Middle frontal gyrus (tissue), 1 donor: ENCODE data around the gene EHD1.

Experiments used
- DNase-seq: peaks from one replicate; pipeline ENCODE4 v3.0.0-alpha.2; 2015; ENCODE audit warnings: low spot score; ENCODE audit errors: extremely low spot score

The EHD1 gene

DNA sequence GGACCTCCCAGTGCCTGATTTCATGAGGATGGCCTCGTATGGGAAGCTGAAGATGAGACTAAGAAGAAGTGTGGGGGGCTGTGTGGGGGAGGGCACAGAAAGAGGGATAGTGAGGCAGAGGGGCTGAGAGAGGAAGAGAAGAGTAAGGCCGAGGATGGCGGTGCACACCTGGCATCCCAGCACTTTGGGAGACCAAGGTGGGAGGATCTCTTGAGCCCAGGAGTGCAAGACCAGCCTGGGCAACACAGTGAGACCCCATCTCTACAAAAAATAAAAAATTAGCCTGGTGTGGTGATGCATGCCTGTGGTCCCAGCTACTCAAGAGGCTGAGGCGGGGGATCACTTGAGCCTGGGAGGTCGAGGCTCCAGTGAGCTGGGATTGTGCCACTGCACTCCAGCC lies 13.5 kb upstream of the EHD1 start:
- no peak for DNase-seq

DNA sequence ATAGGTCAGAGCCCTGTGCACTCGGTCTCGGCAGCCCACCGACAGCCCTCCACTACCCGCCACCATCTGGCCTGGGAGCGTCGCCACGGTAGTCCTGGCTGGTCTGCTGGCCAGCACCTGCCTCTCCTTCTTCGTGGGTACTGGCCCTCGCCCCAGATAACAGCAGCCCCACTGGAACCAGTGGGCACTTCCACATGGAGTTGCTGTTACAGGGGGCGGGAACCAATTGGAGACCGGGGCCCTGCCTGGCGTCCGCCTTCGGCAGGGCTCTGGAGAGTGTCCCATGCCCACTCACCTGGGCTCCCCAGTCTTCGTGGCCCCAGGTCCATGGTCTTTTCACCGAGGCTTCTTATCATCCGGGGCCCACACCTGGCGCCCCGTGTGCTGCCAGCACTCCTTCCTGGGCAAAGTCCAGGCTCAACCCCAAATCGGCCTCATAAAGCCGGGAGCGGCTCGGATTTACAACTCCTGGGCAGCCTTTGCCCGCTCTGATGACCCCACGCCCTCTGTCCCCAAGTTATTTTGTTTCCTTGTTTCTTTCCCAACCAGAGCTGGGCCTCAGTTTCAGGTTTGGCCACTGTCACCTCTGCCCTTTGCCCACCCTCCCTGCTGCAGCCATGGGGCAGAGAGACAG lies 12.9 kb upstream of the EHD1 start:
- no peak for DNase-seq

DNA sequence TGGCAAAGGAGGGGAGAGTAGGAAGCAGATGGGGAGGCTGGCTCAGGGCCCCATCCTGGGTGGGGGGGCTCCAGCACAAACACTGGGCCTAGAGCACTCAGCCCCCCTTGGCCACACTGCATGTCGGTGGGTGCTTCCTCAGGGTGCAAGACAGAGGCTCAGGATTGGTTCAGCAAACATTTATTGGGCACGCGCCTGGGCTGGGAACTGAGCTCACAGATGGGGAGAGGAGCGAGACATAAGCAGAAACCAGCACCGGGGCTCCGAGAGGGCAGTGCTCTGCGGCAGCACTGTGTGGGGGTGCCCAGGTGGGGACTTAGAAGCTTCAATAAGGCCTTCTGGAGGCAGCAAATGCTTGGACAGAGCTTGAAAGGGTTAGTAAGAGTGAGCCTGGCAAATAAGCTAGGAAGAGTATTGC lies 12.1 kb upstream of the EHD1 start:
- no peak for DNase-seq

DNA sequence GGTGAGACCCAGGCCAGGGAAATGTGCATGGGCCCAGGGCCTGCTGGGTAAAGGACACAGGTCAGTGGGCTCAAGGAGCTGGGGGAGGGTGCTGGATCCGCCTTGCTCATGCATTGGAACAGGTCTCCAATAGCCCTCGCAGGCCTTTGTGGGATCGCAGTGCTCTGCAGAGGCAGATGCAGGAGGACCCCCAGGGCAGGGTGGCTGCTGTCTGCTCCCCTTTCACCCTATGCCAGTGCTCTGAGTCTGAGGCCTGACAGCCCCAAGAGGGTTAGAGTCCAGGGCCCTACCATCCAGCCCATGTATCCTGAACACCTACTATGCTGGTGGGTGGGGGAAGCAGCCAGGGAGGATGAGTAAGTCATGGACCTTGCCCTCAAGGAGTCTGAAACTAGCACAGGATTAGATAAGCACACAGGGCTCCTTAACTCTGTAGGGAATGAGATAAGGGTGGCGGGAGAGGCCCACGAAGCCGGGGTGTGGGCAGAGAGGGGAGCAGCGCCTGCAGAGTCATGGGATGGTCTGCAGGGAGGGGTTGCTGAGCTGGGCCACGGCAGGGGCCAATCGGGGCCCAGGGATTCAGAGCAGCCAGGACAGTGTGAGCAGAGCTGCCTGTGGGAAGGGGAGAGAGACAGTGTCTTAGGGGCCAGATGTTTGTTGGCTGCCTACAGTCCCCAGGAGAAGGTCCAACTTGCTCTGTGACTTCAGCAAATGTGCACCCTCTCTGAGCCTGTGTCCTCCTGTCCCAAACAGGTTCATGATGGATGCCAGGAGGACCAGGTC lies 10.5 kb upstream of the EHD1 start:
- DNase-seq = no peak

DNA sequence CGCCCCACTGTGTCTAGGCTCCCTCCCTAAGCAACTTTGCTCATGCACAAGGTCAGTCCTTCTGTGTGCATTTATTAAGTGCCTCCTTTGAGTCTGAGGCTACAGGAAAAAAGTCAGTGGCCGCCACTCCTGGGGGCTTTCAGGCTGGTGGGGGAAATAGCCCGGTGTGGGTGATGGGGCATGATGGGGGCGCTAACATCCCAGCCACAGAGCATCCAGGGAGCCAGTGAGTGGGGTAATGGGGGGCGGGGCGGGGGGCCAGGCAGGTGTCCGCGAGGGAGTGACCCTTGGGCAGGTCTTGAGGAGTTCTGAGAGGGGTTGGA lies 9.9 kb upstream of the EHD1 start:
- DNase-seq = no peak

DNA sequence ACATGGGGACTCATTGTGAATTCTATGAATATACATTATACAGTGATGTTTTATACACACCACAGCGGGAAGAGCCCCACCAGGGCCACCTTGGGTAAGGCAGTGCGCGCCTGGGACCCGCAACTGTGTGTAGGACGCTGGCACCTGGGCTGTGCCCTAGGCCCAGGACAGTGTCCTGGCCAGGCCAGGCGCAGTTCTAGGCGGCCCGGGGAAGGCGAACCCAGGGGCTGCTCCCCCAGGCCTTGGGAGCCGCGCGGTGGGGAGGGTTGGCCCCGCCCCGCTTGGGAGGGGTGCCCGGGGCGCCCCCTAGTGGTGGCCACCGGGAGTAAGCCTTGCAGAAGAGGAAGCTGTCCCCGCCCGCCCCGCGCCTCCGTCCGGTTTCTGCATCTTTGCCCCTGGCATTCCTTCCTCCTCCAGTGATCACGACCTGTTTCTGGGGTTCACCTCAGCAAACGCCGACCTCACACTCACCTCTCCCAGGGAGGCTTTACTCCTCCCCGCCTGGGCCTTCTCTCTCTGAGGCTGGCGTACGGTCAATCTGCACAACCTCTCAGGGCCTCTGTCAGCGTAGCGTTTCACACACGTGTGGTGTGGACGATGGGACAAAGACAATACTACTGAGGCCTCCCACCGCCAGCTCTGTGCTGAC lies 9.5 kb upstream of the EHD1 start:
- no peak for DNase-seq

DNA sequence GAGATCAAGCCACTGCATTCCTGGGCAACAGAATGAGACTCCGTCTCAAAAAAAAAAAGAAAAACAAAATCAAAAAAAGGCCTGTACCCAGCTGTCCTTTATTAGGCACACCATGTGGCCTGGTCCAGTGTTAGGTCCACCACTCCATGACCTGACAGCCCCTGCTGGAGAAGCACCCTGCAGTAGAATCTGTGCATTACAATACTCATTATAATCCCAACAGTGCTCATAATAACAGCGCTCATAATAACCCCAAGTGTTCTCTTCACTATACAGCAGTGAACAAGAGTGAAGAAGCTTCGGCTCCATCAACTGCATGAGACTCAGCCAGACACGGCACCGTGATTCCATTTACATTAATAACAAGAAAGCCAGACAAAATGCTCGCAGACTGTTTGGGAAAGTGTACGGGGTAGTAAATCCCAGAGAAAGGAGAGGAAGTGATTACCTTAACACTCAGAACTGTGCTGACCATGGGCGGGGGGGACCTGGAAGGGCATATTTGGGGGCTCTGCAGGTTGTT lies 8.9 kb upstream of the EHD1 start:
- DNase-seq = no peak

DNA sequence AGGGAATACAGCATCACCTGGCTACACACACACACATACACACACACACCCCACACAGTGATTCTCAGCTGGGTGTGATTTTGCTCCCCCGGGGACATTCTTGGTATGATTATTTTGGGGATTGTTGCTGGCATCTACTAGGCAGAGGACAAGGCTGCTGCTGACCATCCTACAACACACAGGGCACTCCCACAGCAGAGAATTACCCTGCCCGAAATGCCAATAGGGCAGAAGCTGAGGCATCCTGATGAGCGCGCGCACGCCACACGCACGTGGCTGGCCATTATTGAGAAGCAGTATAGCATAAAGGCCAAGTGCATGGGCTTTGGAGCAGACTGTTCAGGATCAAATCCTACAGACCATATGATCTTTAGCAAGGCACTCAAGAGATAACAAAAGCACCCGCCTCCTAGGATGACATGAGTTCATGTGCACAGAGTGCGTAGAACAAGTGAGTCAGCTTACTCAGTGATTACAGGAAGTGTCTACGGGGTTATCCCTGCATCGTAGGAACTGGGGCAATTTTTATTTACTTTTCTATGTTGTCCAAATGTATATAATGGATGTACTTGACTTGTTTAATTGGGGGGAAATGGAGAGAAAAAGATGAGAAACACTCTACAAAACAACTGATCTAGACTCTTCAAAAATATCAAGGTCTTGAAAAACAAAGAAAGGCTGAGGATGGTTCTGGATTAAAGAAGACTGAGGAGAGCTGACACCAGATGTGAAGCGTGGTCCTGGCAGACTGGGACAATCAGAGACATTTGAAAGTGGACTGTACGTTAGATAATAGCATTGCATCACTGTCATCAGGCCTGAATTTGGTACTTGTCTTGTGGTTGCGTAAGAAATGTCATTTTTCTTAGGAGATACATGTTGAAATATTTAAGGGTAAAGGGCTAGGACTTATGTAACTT lies 7.2 kb upstream of the EHD1 start:
- DNase-seq = no peak

DNA sequence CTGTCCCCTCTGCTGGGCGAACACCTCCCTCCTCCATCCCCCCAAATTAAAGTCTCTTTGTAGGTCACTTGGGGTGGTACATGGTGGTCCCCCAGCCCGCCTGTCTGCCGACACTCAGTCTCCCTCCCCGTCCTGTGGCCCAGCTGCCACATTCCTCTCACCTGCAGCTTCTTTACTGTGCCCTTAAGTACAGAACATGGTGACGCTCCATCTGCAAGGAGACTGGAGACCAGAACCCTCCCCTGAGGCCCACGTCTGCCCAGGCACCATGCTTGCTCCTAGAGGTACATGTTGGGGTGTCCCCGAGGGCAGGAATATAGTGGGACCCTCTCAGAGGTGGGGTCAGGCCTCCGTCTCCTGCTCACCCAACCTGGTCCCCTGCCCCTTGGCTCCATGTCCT lies 5.6 kb upstream of the EHD1 start:
- DNase-seq = no peak

DNA sequence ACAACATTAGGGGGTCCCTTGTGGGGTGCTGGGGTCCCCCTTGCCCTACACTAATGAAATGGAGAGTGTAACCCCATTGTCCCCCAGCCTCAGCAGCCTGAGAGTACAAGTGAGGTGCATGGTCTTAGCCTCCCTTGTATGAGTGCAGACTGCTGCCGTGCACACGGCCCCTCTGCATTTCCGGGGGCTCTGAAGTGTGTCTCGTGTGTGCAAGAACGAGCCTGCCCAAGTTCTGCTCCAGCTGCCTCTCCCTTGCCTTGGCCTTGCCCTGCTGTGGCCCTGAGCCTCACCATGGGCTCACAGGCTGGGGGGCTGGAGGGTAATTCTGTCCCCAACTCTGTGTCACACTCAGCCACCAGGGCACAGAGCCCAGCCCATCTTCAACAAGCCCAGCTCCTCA lies 5.2 kb upstream of the EHD1 start:
- no peak for DNase-seq

DNA sequence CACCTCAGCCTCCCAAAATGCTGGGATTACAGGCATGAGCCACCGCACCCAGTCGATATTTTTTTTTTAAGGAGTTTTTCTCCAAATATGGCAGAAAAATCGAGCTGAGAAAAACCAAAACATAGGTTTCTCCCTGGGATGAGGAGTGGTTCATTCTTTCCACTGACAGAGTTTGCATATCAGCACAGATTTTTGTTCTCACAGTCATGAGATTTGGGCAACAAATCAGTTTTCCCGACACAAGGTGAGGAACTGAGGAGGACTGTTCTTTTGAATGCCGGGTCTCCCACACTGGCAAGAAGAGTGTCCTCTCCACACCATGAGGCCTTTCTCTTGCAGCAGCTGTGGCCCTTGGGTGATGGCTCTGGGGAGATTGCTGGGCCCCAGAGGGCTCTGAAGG lies 3.8 kb upstream of the EHD1 start:
- no peak for DNase-seq

DNA sequence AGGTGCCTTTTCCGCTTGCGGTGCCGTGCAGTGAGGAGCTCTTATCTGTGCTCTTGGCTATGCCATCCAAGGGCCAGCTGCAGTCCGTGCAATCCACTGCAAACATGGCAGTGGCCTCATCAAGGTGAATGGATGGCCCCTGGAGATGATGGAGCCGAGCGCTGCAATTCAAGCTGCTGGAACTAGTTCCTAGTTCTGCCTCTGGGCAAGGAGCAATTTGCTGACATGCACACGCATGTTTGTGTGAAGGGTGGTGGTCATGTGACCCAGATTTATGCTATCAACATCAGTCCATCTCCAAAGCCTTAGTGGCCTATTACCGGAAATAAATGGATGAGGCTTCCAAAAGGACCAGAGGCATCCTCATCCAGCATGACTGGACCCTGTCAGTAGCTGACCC lies 3.1 kb upstream of the EHD1 start:
- no peak for DNase-seq

DNA sequence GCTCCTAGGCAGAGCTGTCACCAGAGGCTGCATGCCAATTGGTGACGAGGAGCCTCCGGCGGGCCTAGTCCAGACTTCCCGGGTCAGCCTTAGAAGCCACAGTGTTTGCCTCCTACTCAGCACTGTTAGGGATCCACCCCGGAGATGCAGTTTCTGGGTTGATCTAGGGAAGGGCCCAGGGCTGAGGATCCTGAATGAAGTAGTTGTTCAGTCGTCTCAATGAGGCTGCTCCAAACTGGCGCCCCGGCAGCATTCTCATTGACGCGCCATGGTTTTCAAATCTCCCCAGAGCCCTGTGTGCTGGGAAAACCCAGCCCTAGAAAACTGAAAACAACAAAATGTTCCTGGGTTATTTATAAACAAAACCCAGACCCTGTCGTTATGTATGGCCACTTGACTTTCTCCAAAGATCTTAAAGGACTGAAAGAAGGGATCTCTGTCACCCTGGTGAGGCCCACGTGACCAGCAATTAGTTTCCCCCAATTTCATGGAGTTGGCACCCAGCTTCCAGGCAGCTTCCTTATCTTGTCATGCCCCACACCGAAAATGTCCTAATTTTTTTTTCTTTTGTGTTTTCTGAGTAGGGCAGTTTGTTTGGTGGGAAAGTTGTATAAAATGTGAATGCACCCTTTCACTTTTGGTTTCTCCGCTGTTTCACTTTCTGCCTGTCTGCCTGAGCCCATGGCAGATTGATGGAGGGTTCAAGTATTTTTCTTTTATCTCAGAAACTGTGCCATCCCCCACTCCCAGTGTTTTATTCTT lies 2.0 kb upstream of the EHD1 start:
- DNase-seq = no peak

DNA sequence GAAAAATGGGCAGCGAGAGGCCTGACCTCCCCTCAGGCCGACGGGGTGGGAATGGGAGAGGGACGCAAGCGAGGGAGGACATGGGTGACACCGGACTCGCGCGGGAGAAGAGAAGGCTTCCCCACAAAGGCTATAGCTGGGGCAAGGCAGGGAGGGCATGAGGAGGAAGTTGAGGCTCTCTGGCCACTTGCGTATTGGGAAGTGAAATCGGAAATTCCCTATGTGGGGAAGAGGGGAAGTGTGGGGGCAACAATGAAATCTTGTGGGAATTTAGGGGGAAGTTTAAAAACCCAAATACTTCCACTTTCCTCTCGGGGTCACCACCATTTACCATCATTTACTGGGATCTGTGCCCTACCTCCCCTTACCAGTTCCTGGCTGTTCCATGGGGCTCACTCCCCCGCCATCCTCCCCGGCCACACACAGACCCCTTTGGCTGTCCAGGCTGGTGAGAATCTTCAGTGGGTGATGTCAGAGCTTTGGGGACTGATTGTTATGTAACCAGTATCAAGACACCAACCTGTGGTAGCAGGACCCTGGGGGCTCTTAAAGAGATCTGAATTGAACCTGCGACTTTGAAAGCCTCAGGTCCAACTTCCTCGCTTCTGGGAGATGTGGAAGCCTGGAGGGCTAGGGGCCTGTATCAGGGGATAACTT lies 951 bp upstream of the EHD1 start:
- DNase-seq = no peak

DNA sequence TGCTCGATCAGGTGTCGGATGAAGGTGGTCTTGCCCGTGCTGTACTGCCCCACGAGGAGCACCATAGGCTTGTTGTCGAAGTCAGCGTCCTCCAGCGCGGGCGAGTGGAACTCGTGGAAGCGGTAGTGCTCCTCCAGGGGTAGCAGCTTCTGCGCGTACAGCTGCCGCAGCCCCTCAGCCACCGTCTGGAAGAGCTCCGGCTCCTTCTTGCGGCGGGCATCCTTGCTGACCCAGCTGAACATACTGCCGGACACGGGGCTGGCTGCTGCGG lies 263 bp downstream of the EHD1 start:
- no peak for DNase-seq

DNA sequence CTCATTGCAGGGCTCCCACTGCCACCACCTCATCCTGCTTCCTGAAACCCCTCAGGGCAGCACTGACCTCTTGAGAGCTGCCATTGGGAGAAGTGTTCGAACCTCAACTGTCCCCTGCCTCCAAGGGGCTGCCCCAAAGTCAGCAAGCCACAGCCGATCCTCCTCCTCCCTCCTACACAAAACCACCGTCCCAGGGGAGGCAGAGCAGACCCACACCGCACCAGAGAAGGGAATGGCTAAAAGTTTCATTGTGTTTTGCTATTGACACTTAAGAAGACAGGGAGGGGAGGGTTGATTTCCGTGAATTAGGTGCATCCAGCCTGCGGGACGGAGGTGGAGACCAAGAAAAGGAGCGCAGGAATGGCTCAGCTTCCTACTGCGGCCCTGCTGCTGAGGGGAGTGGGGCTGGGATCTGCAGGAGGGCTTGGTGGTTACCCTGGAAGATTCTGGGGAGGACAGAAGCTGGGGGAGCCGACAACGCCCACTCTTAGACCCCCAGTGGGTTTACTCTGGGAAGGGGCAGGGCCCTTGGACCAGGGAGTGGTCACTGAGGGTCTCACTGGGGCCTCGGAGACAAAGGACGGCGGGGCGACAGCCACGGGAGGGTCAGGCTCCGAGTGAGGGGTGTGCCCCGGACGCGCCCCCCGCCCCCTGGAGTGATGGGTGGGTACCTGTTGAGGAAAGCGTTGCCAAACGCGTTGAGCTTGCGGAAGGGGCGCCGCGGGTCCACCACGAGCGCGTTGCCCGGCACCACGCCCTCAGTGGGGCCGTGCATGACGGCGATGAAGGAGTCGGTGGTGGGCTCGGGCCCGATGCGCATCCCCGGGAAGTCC lies 815 bp downstream of the EHD1 start:
- DNase-seq = no peak

DNA sequence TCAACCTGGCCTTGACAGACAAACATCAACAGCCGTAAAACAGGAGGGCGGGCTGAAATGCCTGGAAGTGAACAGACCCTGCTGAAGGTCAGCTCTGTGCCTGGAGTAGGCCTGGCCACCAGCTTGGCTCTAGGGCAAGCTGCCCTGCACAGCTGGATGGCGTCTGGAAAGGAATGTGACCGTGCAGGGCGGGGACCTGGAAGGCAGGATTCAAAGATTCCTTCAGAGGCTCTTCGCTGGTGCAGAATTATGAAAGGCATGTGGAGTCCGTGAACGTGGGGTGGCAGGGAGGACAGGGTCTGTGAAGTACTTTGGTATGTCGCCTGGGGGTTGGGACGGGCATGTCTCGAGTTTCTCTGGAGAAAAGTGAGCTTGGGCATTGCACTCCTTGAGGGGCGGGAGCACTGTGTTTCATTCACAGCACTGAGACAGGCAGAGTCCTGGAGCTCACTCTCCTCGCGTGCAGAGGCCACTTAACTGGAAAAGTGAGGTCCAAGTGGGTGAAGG lies 1.5 kb downstream of the EHD1 start:
- DNase-seq = no peak

DNA sequence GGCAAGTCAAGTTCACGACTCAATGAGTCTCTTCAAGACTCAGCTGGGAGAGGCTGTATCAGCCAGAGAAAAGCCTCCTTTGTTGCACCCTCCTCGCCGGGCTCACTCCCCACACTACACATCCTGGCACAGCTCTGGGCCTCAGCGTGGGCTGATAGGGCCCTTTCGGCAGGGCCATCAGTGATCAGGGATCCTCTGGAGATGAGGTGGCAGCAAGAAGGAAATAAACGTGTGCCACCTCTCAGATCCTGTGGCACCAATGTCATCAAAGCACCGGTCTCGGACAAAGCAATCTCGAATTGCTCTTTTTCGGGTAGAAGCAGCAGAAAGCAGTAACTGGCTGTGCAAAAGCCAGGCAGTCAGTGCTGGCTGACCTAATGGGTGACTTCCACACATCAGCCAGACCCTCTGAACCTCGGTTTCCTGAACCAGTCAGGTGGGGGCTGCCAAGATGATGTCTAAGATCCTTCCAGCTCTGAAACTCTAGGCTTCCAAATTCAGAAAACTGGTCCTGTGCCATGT lies 2.1 kb downstream of the EHD1 start:
- no peak for DNase-seq
